Right atrium auricular region (tissue), 2 donors: ENCODE data around the gene QSOX2. TPM values are rescaled to one million over a fixed set of nuclear protein-coding genes. Genes with fewer than 3 reads are reported as not detected.

ENCODE experiments used
- DNase-seq: peaks from one replicate; pipeline ENCODE4 v3.0.0-alpha.2; 2019; ENCODE audit warnings: low spot score
- H3K27ac ChIP-seq, 2 donors: fragments of 200-600 bp; sonication (generic); 1 replicate in 1 of 2; 2 replicates in 1 of 2; pipeline ENCODE4 v1.5.1; 2016 to 2019
- H3K27me3 ChIP-seq, 2 donors: fragments of 200-600 bp; sonication (generic); one replicate each; pipeline versions ENCODE4 v1.5.1 to v1.6.0; 2017 to 2019
- H3K36me3 ChIP-seq: fragments of 200-600 bp; sonication (generic); one replicate; pipeline ENCODE4 v1.5.1; 2016
- H3K4me1 ChIP-seq, 2 donors: fragments of 200-600 bp; sonication (generic); one replicate each; pipeline versions ENCODE4 v1.5.1 to v1.6.0; 2017 to 2019
- H3K4me3 ChIP-seq, 2 donors: fragments of 200-600 bp; sonication (generic); 1 replicate in 1 of 2; 2 replicates in 1 of 2; pipeline ENCODE4 v1.5.1; 2017 to 2019; ENCODE audit warnings: mild to moderate bottlenecking in 1 of 2, moderate library complexity in 1 of 2
- H3K9me3 ChIP-seq, 2 donors: fragments of 200-600 bp; sonication (generic); one replicate each; pipeline ENCODE4 v1.5.1; 2019
- CTCF ChIP-seq, 2 donors: fragments of 200-600 bp; sonication (generic); IDR thresholded peaks; one replicate each; pipeline ENCODE4 v1.5.1; 2019; ENCODE audit warnings: antibody characterized with exemption in 2 of 2
- total RNA-seq, 2 donors: library from RNA; depleted of rRNA; stranded (reverse); fragments of >200 nt; gene quantifications; one replicate each; pipeline ENCODE4 v1.1.0, GENCODE V29; 2016

The QSOX2 gene
- total RNA-seq, 2 donors from 2014 or later, result 3.2 to 6.3 TPM

GRCh38 chr9:136209232-136209631 lies 36.4 kb downstream of the QSOX2 start:
- Histone ChIP-seq H3K27ac (no peak overlapping the region), H3K4me1 (peaks cover 0 to 4% of the 10 kb centered on the region in 2 donors), H3K36me3 (peaks cover 27% of the 10 kb centered on the region), H3K9me3 (no peaks in the 10 kb centered on the region), H3K27me3 (peaks cover 0 to 8% of the 10 kb centered on the region in 2 donors), H3K4me3 (no peak overlapping the region)
- DNase-seq, result no peak
- TF ChIP-seq CTCF (IDR thresholded peaks at IDR 0.05), result no peak

- Histone ChIP-seq H3K4me3 (no peak overlapping the region), H3K36me3 (peaks cover 21% of the 10 kb centered on the region), H3K4me1 (peaks cover 0 to 4% of the 10 kb centered on the region in 2 donors), H3K27ac (no peak overlapping the region), H3K27me3 (peaks cover 4 to 14% of the 10 kb centered on the region in 2 donors), H3K9me3 (no peaks in the 10 kb centered on the region)
- DNase-seq, result no peak
- TF ChIP-seq CTCF (IDR thresholded peaks at IDR 0.05), result no peak
Measured at GRCh38 chr9:136208675-136209074, 36.9 kb downstream of the QSOX2 start.

GRCh38 chr9:136207616-136208015 lies 38.0 kb downstream of the QSOX2 start:
- H3K4me3 ChIP-seq, result no peak overlapping the region
- peaks cover 0 to 4% of the 10 kb centered on the region in 2 donors for H3K4me1 ChIP-seq
- H3K27me3 ChIP-seq, result peaks cover 10 to 22% of the 10 kb centered on the region in 2 donors
- no peak for TF ChIP-seq CTCF (IDR thresholded peaks at IDR 0.05)
- no peak for DNase-seq
- H3K27ac ChIP-seq, result no peak overlapping the region
- no peaks in the 10 kb centered on the region for H3K9me3 ChIP-seq
- H3K36me3 ChIP-seq, result peaks cover 15% of the 10 kb centered on the region

GRCh38 chr9:136206602-136207275 lies 38.9 kb downstream of the QSOX2 start:
- no peak overlapping the region for H3K27ac ChIP-seq
- TF ChIP-seq CTCF (IDR thresholded peaks at IDR 0.05), result no peak
- peaks cover 0 to 4% of the 10 kb centered on the region in 2 donors for H3K4me1 ChIP-seq
- no peaks in the 10 kb centered on the region for H3K9me3 ChIP-seq
- DNase-seq, result no peak
- no peak overlapping the region for H3K4me3 ChIP-seq
- peaks cover 15% of the 10 kb centered on the region for H3K36me3 ChIP-seq
- peaks cover 10 to 31% of the 10 kb centered on the region in 2 donors for H3K27me3 ChIP-seq

- Histone ChIP-seq H3K4me1 (peaks cover 0 to 4% of the 10 kb centered on the region in 2 donors), H3K4me3 (no peak overlapping the region), H3K27me3 (peaks cover 10 to 41% of the 10 kb centered on the region in 2 donors), H3K27ac (no peak overlapping the region), H3K36me3 (peaks cover 6% of the 10 kb centered on the region), H3K9me3 (no peaks in the 10 kb centered on the region)
- DNase-seq, result no peak
- TF ChIP-seq CTCF (IDR thresholded peaks at IDR 0.05), result no peak
Measured at GRCh38 chr9:136205707-136205992, 40.0 kb downstream of the QSOX2 start.
